ENCODE measurements around the gene INSC.

DNA sequence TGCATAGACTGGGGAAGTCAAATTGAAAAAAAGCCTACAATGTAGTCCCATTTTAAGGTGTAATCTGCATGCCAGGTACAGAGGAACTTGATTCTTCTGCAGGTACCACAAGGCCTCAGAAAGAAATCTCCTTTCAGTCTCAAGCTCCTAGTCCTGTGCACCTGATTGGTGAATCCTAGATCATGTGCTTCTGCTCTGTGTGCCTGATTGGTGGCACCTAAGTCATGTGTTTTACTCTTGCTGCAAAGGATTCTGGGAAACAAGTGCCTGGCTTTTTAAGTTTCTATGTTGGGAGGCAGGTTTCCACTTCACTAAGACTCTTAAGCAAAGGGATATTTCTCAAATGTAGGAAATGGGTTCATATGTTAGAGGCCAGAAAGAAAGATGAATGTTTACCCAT is 29.1 kb downstream of the INSC start:
- TF ChIP-seq, protein P1, sequence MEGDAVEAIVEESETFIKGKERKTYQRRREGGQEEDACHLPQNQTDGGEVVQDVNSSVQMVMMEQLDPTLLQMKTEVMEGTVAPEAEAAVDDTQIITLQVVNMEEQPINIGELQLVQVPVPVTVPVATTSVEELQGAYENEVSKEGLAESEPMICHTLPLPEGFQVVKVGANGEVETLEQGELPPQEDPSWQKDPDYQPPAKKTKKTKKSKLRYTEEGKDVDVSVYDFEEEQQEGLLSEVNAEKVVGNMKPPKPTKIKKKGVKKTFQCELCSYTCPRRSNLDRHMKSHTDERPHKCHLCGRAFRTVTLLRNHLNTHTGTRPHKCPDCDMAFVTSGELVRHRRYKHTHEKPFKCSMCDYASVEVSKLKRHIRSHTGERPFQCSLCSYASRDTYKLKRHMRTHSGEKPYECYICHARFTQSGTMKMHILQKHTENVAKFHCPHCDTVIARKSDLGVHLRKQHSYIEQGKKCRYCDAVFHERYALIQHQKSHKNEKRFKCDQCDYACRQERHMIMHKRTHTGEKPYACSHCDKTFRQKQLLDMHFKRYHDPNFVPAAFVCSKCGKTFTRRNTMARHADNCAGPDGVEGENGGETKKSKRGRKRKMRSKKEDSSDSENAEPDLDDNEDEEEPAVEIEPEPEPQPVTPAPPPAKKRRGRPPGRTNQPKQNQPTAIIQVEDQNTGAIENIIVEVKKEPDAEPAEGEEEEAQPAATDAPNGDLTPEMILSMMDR (IDR thresholded peaks at IDR 0.05) = no peak
- TF ChIP-seq EP300 (IDR thresholded peaks at IDR 0.05) = no peak
- TF ChIP-seq POLR2A (IDR thresholded peaks at IDR 0.05) = no peak

All from ovary (tissue), 3 donors.